ENCODE results near the gene TBC1D22A.

The TBC1D22A gene

GRCh38 chr22:47098121-47098520 is 335.7 kb downstream of the TBC1D22A start:
- Histone ChIP-seq H3K9me2 (ENCODE audit: low read depth, low read length) (no peaks in the 10 kb centered on the region), H4K20me1 (ENCODE audit: insufficient read depth, low read length) (no peaks in the 10 kb centered on the region), H2AFZ (ENCODE audit: low read length) (no peak overlapping the region), H3K4me2 (ENCODE audit: low read length) (no peak overlapping the region), H3K36me3 (ENCODE audit: insufficient read depth, low read length) (no peaks in the 10 kb centered on the region), H3K79me2 (ENCODE audit: insufficient read depth, low read length) (no peaks in the 10 kb centered on the region), H3K9me3 (ENCODE audit: low read length) (peaks cover 11% of the 10 kb centered on the region; the same call in 1 of the 2 replicates), H3K4me3 (ENCODE audit: low read depth, low read length, poor library complexity, severe bottlenecking) (no peak overlapping the region), H3F3A (ENCODE audit: insufficient read depth, low read length) (no peaks in the 10 kb centered on the region), H3K4me1 (ENCODE audit: insufficient read depth, low read length, severe bottlenecking) (no peaks in the 10 kb centered on the region), H3K27me3 (ENCODE audit: insufficient read depth, low read length) (no peaks in the 10 kb centered on the region), H3K27ac (ENCODE audit: low read depth, low read length, poor library complexity, severe bottlenecking) (no peak overlapping the region), H3K9ac (ENCODE audit: low read length) (no peak overlapping the region)
- no peak for TF ChIP-seq EZH2 (IDR thresholded peaks at IDR 0.05; ENCODE audit: borderline replicate concordance, low read length)
- TF ChIP-seq, protein P1, sequence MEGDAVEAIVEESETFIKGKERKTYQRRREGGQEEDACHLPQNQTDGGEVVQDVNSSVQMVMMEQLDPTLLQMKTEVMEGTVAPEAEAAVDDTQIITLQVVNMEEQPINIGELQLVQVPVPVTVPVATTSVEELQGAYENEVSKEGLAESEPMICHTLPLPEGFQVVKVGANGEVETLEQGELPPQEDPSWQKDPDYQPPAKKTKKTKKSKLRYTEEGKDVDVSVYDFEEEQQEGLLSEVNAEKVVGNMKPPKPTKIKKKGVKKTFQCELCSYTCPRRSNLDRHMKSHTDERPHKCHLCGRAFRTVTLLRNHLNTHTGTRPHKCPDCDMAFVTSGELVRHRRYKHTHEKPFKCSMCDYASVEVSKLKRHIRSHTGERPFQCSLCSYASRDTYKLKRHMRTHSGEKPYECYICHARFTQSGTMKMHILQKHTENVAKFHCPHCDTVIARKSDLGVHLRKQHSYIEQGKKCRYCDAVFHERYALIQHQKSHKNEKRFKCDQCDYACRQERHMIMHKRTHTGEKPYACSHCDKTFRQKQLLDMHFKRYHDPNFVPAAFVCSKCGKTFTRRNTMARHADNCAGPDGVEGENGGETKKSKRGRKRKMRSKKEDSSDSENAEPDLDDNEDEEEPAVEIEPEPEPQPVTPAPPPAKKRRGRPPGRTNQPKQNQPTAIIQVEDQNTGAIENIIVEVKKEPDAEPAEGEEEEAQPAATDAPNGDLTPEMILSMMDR (IDR thresholded peaks at IDR 0.05; ENCODE audit: low read length), result no peak

- TF ChIP-seq, protein P1 (IDR thresholded peaks at IDR 0.05; ENCODE audit: low read length), result no peak
- TF ChIP-seq EZH2 (IDR thresholded peaks at IDR 0.05; ENCODE audit: borderline replicate concordance, low read length), result no peak
These were observed 336.1 kb downstream of the TBC1D22A start for GRCh38 chr22:47098554-47098953.

DNA sequence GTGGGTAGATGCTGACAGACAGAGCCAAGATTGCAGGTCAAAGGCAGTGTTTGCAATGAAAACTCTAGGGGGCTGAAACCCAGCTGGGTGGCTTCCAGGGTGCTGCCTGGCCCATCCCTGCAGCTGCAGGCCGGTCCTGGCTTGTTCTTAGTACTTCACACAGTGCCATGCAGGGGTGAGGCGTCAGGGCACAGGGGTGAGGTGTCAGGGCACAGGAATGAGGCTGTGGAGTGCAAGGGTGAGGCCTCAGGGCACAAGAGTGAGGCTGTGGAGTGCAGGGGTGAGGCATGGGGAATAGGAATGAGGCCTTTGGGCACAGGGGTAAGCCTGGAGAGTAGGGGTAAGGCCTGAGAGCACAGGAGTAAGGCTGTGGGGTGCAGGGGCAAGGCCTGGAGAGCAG is 337.6 kb downstream of the TBC1D22A start:
- no peak overlapping the region for H3K4me3 ChIP-seq (ENCODE audit: low read depth, low read length, poor library complexity, severe bottlenecking)
- no peak overlapping the region for H3K9ac ChIP-seq (ENCODE audit: low read length)
- H3K9me3 ChIP-seq (ENCODE audit: low read length), result no peaks in the 10 kb centered on the region
- no peaks in the 10 kb centered on the region for H3F3A ChIP-seq (ENCODE audit: insufficient read depth, low read length)
- H3K9me2 ChIP-seq (ENCODE audit: low read depth, low read length), result no peaks in the 10 kb centered on the region
- no peak overlapping the region for H2AFZ ChIP-seq (ENCODE audit: low read length)
- TF ChIP-seq, protein P1 (IDR thresholded peaks at IDR 0.05; ENCODE audit: low read length), result no peak
- TF ChIP-seq EZH2 (IDR thresholded peaks at IDR 0.05; ENCODE audit: borderline replicate concordance, low read length), result no peak
- no peaks in the 10 kb centered on the region for H3K36me3 ChIP-seq (ENCODE audit: insufficient read depth, low read length)
- no peak overlapping the region for H3K27ac ChIP-seq (ENCODE audit: low read depth, low read length, poor library complexity, severe bottlenecking)
- H4K20me1 ChIP-seq (ENCODE audit: insufficient read depth, low read length), result no peaks in the 10 kb centered on the region
- no peaks in the 10 kb centered on the region for H3K4me1 ChIP-seq (ENCODE audit: insufficient read depth, low read length, severe bottlenecking)
- no peak overlapping the region for H3K4me2 ChIP-seq (ENCODE audit: low read length)
- no peaks in the 10 kb centered on the region for H3K27me3 ChIP-seq (ENCODE audit: insufficient read depth, low read length)
- no peaks in the 10 kb centered on the region for H3K79me2 ChIP-seq (ENCODE audit: insufficient read depth, low read length)

More at GRCh38 chr22:47098554-47098953, 336.1 kb downstream of the TBC1D22A start:
- Histone ChIP-seq H3K9me3 (ENCODE audit: low read length) (peaks cover 10% of the 10 kb centered on the region; the same call in 1 of the 2 replicates), H3K4me1 (ENCODE audit: insufficient read depth, low read length, severe bottlenecking) (no peaks in the 10 kb centered on the region), H3F3A (ENCODE audit: insufficient read depth, low read length) (no peaks in the 10 kb centered on the region), H3K4me3 (ENCODE audit: low read depth, low read length, poor library complexity, severe bottlenecking) (no peak overlapping the region), H2AFZ (ENCODE audit: low read length) (no peak overlapping the region), H3K9ac (ENCODE audit: low read length) (no peak overlapping the region), H3K27me3 (ENCODE audit: insufficient read depth, low read length) (no peaks in the 10 kb centered on the region), H3K79me2 (ENCODE audit: insufficient read depth, low read length) (no peaks in the 10 kb centered on the region), H3K4me2 (ENCODE audit: low read length) (no peak overlapping the region), H4K20me1 (ENCODE audit: insufficient read depth, low read length) (no peaks in the 10 kb centered on the region), H3K27ac (ENCODE audit: low read depth, low read length, poor library complexity, severe bottlenecking) (no peak overlapping the region), H3K36me3 (ENCODE audit: insufficient read depth, low read length) (no peaks in the 10 kb centered on the region), H3K9me2 (ENCODE audit: low read depth, low read length) (no peaks in the 10 kb centered on the region)
